H1 (cell line): ENCODE measurements around the gene TRAK1. TPM values are rescaled to one million over a fixed set of nuclear protein-coding genes. Genes with fewer than 3 reads are reported as not detected.

ENCODE experiments used
- CTCF ChIA-PET: fragments of 300-600 bp; sonication (Branson Sonifier 250); formaldehyde crosslinking; loops from one replicate; lab custom pipeline; 2021; ENCODE audit not compliant: partially characterized antibody; lab: Charles Lee
- POLR2A ChIA-PET: fragments of 300-600 bp; sonication (Branson Sonifier 250); formaldehyde crosslinking; loops from one replicate; lab custom pipeline; 2021; ENCODE audit warnings: inconsistent platforms; ENCODE audit not compliant: partially characterized antibody; lab: Charles Lee
- DNase-seq, 2 experiments: peaks; one replicate each; pipeline versions ENCODE4 v3.0.0 to v3.0.0-alpha.2; 2010 to 2022; ENCODE audit warnings: low spot score in 2 of 2, low read depth in 1 of 2, mixed read lengths in 1 of 2
- FAIRE-seq: peaks from 2 replicates; lab custom pipeline; 2011; peaks lifted over from hg19 to GRCh38; lab: Jason Lieb, UNC
- H2AFZ ChIP-seq: 2 replicates; pipeline ENCODE4 v1.8.1; 2012; ENCODE audit warnings: low read length, inconsistent platforms
- H2AK5ac ChIP-seq: 2 replicates; pipeline ENCODE4 v1.6.1; 2013; ENCODE audit warnings: low read depth, low read length
- H2BK120ac ChIP-seq: replicated peaks from 2 replicates; pipeline ENCODE3; 2013; ENCODE audit warnings: low read depth, low read length, inconsistent platforms
- H2BK12ac ChIP-seq: 2 replicates; pipeline ENCODE4 v1.6.1; 2013; ENCODE audit warnings: low read depth, low read length
- H2BK15ac ChIP-seq: 2 replicates; pipeline ENCODE4 v1.6.1; 2013; ENCODE audit warnings: low read length
- H2BK20ac ChIP-seq: 2 replicates; pipeline ENCODE4 v1.6.1; 2013; ENCODE audit warnings: low read length
- H2BK5ac ChIP-seq: 2 replicates; pipeline ENCODE4 v1.6.1; 2013; ENCODE audit warnings: low read depth, low read length
- H3K14ac ChIP-seq: 2 replicates; pipeline ENCODE4 v1.6.1; 2013; ENCODE audit warnings: inconsistent platforms; ENCODE audit not compliant: insufficient read length
- H3K18ac ChIP-seq: 2 replicates; pipeline ENCODE4 v1.6.1; 2013; ENCODE audit warnings: low read length; ENCODE audit errors: extremely low read depth
- H3K23ac ChIP-seq: 2 replicates; pipeline ENCODE4 v1.6.1; 2013; ENCODE audit warnings: inconsistent platforms; ENCODE audit not compliant: insufficient read length
- H3K23me2 ChIP-seq: 2 replicates; pipeline ENCODE4 v1.6.1; 2013; ENCODE audit warnings: low read depth, low read length
- H3K27ac ChIP-seq: 2 replicates; pipeline ENCODE4 v1.6.1; 2011; ENCODE audit warnings: low read depth, low read length, inconsistent platforms
- H3K27me3 ChIP-seq, 4 experiments: replicated peaks in 1 of 4; 1 replicate in 1 of 4; 2 replicates in 3 of 4; pipeline versions ENCODE4 v1.6.1 to v1.8.1; 2011 to 2013; ENCODE audit warnings: low read length in 3 of 4, mild to moderate bottlenecking in 3 of 4, inconsistent platforms in 2 of 4, mixed read lengths in 2 of 4, moderate library complexity in 1 of 4; ENCODE audit not compliant: control insufficient read depth in 3 of 4, insufficient read depth in 3 of 4; ENCODE audit errors: extremely low read depth in 1 of 4
- H3K36me3 ChIP-seq, 4 experiments: 2 replicates each; pipeline versions ENCODE4 v1.6.1 to v1.8.1; 2011 to 2013; ENCODE audit warnings: mild to moderate bottlenecking in 4 of 4, low read length in 3 of 4, moderate library complexity in 2 of 4, control low read depth in 1 of 4, inconsistent platforms in 1 of 4; ENCODE audit not compliant: insufficient read depth in 4 of 4, control insufficient read depth in 2 of 4
- H3K4ac ChIP-seq: replicated peaks from 2 replicates; pipeline ENCODE3; 2013; ENCODE audit warnings: low read length, low read depth, mixed read lengths, inconsistent platforms; ENCODE audit not compliant: insufficient read length
- H3K4me1 ChIP-seq, 4 experiments: replicated peaks in 1 of 4; 1 replicate in 1 of 4; 2 replicates in 3 of 4; pipeline versions ENCODE4 v1.6.1 to v1.8.1; 2011 to 2013; ENCODE audit warnings: low read length in 3 of 4, inconsistent platforms in 2 of 4, mixed read lengths in 1 of 4; ENCODE audit not compliant: insufficient read depth in 4 of 4, control insufficient read depth in 3 of 4
- H3K4me2 ChIP-seq, 2 experiments: 2 replicates each; pipeline versions ENCODE4 v1.6.1 to v1.8.1; 2011 to 2013; ENCODE audit warnings: low read depth in 2 of 2, low read length in 2 of 2, control low read depth in 1 of 2, inconsistent platforms in 1 of 2, mild to moderate bottlenecking in 1 of 2; ENCODE audit not compliant: insufficient read depth in 1 of 2
- H3K4me3 ChIP-seq, 4 experiments: fragments of 200-600, 300-600 bp in 1 of 4; sonication (generic), shearing (Covaris generic), sonication (Bioruptor Twin) in 1 of 4; 2 replicates each; pipeline versions ENCODE4 v1.5.1 to v1.8.1; 2011 to 2016; ENCODE audit warnings: low read length in 4 of 4, low read depth in 3 of 4, control low read depth in 2 of 4, inconsistent platforms in 2 of 4, mild to moderate bottlenecking in 2 of 4, mixed read lengths in 1 of 4, moderate library complexity in 1 of 4; ENCODE audit not compliant: insufficient read depth in 2 of 4; ENCODE audit errors: extremely low read depth in 1 of 4
- H3K56ac ChIP-seq: replicated peaks from 2 replicates; pipeline ENCODE3; 2013; ENCODE audit warnings: low read depth, mild to moderate bottlenecking, mixed read lengths, low read length, inconsistent platforms; ENCODE audit not compliant: insufficient read length
- H3K79me1 ChIP-seq: 2 replicates; pipeline ENCODE4 v1.6.1; 2013; ENCODE audit warnings: low read depth, low read length, control low read depth
- H3K79me2 ChIP-seq, 2 experiments: 2 replicates each; pipeline versions ENCODE4 v1.6.1 to v1.8.1; 2012 to 2013; ENCODE audit warnings: low read length in 2 of 2, mild to moderate bottlenecking in 2 of 2, inconsistent platforms in 1 of 2; ENCODE audit not compliant: insufficient read depth in 2 of 2, control insufficient read depth in 1 of 2
- H3K9ac ChIP-seq, 4 experiments: replicated peaks in 1 of 4; 1 replicate in 1 of 4; 2 replicates in 3 of 4; pipeline versions ENCODE4 v1.6.1 to v1.8.1; 2011 to 2013; ENCODE audit warnings: low read depth in 3 of 4, low read length in 3 of 4, control low read depth in 2 of 4, mild to moderate bottlenecking in 2 of 4, moderate library complexity in 2 of 4, inconsistent platforms in 1 of 4; ENCODE audit errors: extremely low read depth in 1 of 4
- H3K9me3 ChIP-seq, 2 experiments: 2 replicates each; pipeline versions ENCODE4 v1.6.1 to v1.8.1; 2012 to 2013; ENCODE audit warnings: mild to moderate bottlenecking in 2 of 2, moderate library complexity in 2 of 2, control low read depth in 1 of 2, inconsistent platforms in 1 of 2, low read depth in 1 of 2, low read length in 1 of 2, mixed read lengths in 1 of 2; ENCODE audit not compliant: insufficient read depth in 2 of 2
- H4K20me1 ChIP-seq, 2 experiments: replicated peaks in 1 of 2; 2 replicates each; pipeline versions ENCODE3 to v1.8.1; 2011 to 2013; ENCODE audit warnings: inconsistent platforms in 2 of 2, low read length in 2 of 2, mild to moderate bottlenecking in 1 of 2; ENCODE audit not compliant: insufficient read depth in 2 of 2, control insufficient read depth in 1 of 2
- H4K5ac ChIP-seq: 2 replicates; pipeline ENCODE4 v1.6.1; 2013; ENCODE audit warnings: low read length, low read depth, mixed read lengths, inconsistent platforms; ENCODE audit not compliant: insufficient read length
- H4K8ac ChIP-seq: 2 replicates; pipeline ENCODE4 v1.8.0; 2013; ENCODE audit warnings: mild to moderate bottlenecking, moderate library complexity, low read length, inconsistent platforms; ENCODE audit not compliant: insufficient read depth; ENCODE audit errors: extremely low read depth
- H4K91ac ChIP-seq: replicated peaks from 2 replicates; pipeline ENCODE3; 2013; ENCODE audit warnings: low read length, mixed read lengths, inconsistent platforms; ENCODE audit not compliant: insufficient read length
- BRCA1 ChIP-seq: IDR thresholded peaks from 2 replicates; pipeline ENCODE4 v1.6.1; 2012; ENCODE audit warnings: low read depth, low read length, improper control_type of control experiment
- JUN ChIP-seq: IDR thresholded peaks from 2 replicates; pipeline ENCODE4 v1.6.1; 2011; ENCODE audit warnings: low read depth, mild to moderate bottlenecking, improper control_type of control experiment, low read length
- TAF7 ChIP-seq: optimal IDR thresholded peaks from 2 replicates; pipeline ENCODE3; 2011; ENCODE audit warnings: low read depth, mild to moderate bottlenecking, inconsistent platforms, low read length, moderate library complexity, borderline replicate concordance
- WGBS, 2 experiments: shearing (Covaris generic) in 1 of 2; methylation state at CpG; one replicate each; pipeline versions ENCODE4 v1.1.6 to v1.1.7; 2013 to 2015; ENCODE audit warnings: low lambda C conversion rate in 2 of 2, mixed read lengths in 2 of 2, inconsistent platforms in 1 of 2, low coverage in 1 of 2, missing lambda C conversion rate in 1 of 2; ENCODE audit not compliant: insufficient replicate concordance in 2 of 2, insufficient coverage in 1 of 2, insufficient read length in 1 of 2; ENCODE audit errors: extremely low coverage in 1 of 2, missing lambda C conversion rate in 1 of 2; 5-methylcytosine and 5-hydroxymethylcytosine counted together
- polyA plus RNA-seq, 7 experiments: library from polyadenylated mRNA; depleted of rRNA in 3 of 7; stranded (reverse) in 5 of 7; unstranded in 2 of 7; fragments of >200 nt in 5 of 7; fragments of 200-250 nt in 2 of 7; gene quantifications; 1 replicate in 5 of 7; 2 replicates in 1 of 7; 4 replicates in 1 of 7; pipeline versions ENCODE4 v1.2.1 to v1.2.3, GENCODE V29; 2011 to 2013; ENCODE audit warnings: missing spikeins in 2 of 7, mixed read lengths in 2 of 7
- total RNA-seq: library from RNA; stranded (reverse); fragmentation: NEBNext Ultra II Directional; extraction: Animal tissue kit (Norgen Biotek cat#: 25700); gene quantifications from 2 replicates; pipeline ENCODE4 v1.2.1, GENCODE V29; 2021

Gene TRAK1
- total and polyA plus RNA-seq, 2 of the 8 experiments (the other 6 are each of a cell fraction or from before 2014, with no cell fraction given): 21.3 to 32.7 TPM

DNA sequence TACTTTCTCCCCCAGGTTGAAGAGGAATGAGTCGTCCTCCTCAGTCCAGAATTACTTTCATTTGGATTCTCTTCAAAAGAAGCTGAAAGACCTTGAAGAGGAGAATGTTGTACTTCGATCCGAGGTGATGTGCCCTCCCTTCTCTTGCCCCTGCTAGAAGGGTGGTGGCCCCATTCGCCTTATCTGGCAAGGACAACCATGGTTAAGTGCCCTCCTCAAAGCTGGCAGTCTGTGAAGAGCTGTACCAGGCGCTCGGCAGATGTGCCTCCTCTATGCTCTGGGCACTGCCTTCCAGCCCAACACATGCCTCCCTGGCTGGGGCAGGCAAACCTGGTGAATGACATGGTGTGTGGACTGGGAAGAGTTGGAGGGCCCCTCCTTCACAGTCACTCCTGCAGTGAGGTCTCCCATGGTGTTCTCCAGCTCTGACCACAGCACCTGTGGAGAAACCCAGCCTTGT, 97.9 kb downstream of the TRAK1 start:
- Histone ChIP-seq H2AK5ac (no peak overlapping the region), H3K9me3 (no peaks in the 10 kb centered on the region), H3K4me2 (no peak overlapping the region), H2BK120ac (no peak overlapping the region), H3K23me2 (no peaks in the 10 kb centered on the region; the same call in 1 of the 2 replicates), H4K8ac (no peak overlapping the region), H3K4me1 (peaks cover 0 to 3% (median under 1%) of the 10 kb centered on the region in 4 experiments; a peak in 4 of 7 replicates), H3K27ac (no peak overlapping the region), H3K18ac (no peak overlapping the region), H3K4me3 (no peak overlapping the region), H3K36me3 (peaks cover 0 to 7% (median 2%) of the 10 kb centered on the region in 4 experiments; a peak in 2 of 8 replicates), H3K79me2 (no peaks in the 10 kb centered on the region), H2BK12ac (no peak overlapping the region), H3K9ac (no peak overlapping the region), H2AFZ (no peak overlapping the region), H3K27me3 (no peaks in the 10 kb centered on the region), H3K79me1 (no peaks in the 10 kb centered on the region; the same call in 1 of the 2 replicates), H3K4ac (no peak overlapping the region), H2BK5ac (no peak overlapping the region), H3K23ac (no peak overlapping the region), H4K91ac (no peak overlapping the region), H3K56ac (no peak overlapping the region), H2BK20ac (no peak overlapping the region), H4K5ac (no peak overlapping the region), H3K14ac (no peak overlapping the region), H2BK15ac (no peak overlapping the region), H4K20me1 (peaks cover 0 to 3% of the 10 kb centered on the region in 2 experiments)
- WGBS, 2 experiments: 96% methylated on average over 6 of the region's 6 CpGs; no CpG with 5 or more reads in 1 of the 2 experiments
- CTCF ChIA-PET: interaction anchor here (0.7 to 10.8 kb wide), 14 partner anchors 10 to 381 kb away, joined by 3 to 249 read pairs (median 9); no protein-coding TSS in a partner anchor
- FAIRE-seq (no peak), DNase-seq (no peak)
- POLR2A ChIA-PET: no interaction called here
- TF ChIP-seq TAF7 (no peak), BRCA1 (no peak), JUN (no peak)
